Urinary bladder (tissue), 4 donors: ENCODE data around the gene GOLGA3. TPM values are rescaled to one million over a fixed set of nuclear protein-coding genes. Genes with fewer than 3 reads are reported as not detected.
"Not testable (repeated sequence)": the region's sequence is repeated elsewhere in the genome, so short reads cannot be mapped to it uniquely, and the experiment has no call there.

Experiments used
- DNase-seq: peaks from one replicate; pipeline ENCODE4 v3.0.0-alpha.2; 2015; ENCODE audit errors: extremely low spot score
- H3K27ac ChIP-seq: one replicate; pipeline ENCODE4 v1.5.1; 2013; ENCODE audit warnings: low read depth, mild to moderate bottlenecking, moderate library complexity
- H3K36me3 ChIP-seq: one replicate; pipeline ENCODE4 v1.6.1; 2013; ENCODE audit warnings: mild to moderate bottlenecking, moderate library complexity; ENCODE audit not compliant: insufficient read depth
- H3K4me1 ChIP-seq: one replicate; pipeline ENCODE4 v1.6.1; 2013; ENCODE audit warnings: mild to moderate bottlenecking, moderate library complexity; ENCODE audit not compliant: insufficient read depth
- H3K4me3 ChIP-seq: one replicate; pipeline ENCODE4 v1.5.1; 2013; ENCODE audit warnings: low read depth, low read length
- WGBS: extraction: QIAGEN DNeasy Blood & Tissue Kit; methylation state at CpG from one replicate; pipeline ENCODE4 v1.1.7; 2013; 5-methylcytosine and 5-hydroxymethylcytosine counted together
- polyA plus RNA-seq: library from polyadenylated mRNA; stranded (reverse); fragments of 200-250 nt; gene quantifications from one replicate; pipeline ENCODE4 v1.2.3, GENCODE V29; 2013
- total RNA-seq: library from RNA; depleted of rRNA; stranded (reverse); fragments of >200 nt; gene quantifications from one replicate; pipeline ENCODE4 v1.2.3, GENCODE V29; 2014
- donor health status: healthy with polysubstance abuse.
- donor health status: healthy.

Gene GOLGA3, protein sequence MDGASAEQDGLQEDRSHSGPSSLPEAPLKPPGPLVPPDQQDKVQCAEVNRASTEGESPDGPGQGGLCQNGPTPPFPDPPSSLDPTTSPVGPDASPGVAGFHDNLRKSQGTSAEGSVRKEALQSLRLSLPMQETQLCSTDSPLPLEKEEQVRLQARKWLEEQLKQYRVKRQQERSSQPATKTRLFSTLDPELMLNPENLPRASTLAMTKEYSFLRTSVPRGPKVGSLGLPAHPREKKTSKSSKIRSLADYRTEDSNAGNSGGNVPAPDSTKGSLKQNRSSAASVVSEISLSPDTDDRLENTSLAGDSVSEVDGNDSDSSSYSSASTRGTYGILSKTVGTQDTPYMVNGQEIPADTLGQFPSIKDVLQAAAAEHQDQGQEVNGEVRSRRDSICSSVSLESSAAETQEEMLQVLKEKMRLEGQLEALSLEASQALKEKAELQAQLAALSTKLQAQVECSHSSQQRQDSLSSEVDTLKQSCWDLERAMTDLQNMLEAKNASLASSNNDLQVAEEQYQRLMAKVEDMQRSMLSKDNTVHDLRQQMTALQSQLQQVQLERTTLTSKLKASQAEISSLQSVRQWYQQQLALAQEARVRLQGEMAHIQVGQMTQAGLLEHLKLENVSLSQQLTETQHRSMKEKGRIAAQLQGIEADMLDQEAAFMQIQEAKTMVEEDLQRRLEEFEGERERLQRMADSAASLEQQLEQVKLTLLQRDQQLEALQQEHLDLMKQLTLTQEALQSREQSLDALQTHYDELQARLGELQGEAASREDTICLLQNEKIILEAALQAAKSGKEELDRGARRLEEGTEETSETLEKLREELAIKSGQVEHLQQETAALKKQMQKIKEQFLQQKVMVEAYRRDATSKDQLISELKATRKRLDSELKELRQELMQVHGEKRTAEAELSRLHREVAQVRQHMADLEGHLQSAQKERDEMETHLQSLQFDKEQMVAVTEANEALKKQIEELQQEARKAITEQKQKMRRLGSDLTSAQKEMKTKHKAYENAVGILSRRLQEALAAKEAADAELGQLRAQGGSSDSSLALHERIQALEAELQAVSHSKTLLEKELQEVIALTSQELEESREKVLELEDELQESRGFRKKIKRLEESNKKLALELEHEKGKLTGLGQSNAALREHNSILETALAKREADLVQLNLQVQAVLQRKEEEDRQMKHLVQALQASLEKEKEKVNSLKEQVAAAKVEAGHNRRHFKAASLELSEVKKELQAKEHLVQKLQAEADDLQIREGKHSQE (N-terminal part only)
- total RNA-seq, result 64.4 TPM
- 22.5 TPM for polyA plus RNA-seq

DNA sequence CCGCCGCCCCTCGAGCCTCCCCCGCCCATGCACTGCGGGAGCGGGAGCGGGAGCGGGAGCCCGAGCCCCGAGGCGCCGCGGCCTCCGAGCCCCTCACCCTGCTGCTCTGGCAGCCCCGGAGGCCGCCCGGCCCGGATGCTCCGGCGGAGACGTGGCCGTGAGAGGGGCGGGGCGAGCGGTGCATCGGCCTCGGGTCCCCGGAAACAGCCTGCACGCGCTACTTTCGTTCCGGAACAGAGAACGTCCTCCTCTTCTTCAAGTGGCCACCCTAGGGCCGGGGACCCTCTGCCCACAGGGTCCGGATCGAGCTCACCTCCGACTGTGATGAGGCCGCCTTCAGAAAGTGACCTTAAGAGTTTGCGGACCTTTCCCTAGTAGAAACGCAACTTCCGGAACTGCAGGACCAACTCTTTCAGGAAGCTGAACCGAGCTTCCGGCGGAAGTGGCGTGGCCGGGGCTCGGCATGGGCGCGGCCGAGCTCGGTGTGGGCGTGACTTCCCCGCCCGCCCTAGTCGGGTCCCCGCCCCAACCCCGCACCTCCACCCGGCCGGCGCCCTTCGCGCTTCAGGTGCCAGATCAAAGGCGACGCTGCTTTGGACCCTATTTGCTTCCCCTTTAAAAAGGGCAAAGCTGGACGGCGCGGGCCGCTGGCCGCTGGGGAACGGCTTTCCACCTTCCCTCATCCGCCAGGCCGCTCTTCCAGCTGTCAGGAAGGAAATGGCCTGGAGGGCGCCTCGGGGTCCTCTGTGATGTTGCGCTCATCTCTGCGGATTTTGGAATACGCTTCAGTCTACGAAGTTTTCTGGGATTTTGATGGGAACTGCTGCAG is at the start of gene GOLGA3:
GOLGA3 (minus strand) TSS at position 164 of the 829 bp plus-strand sequence. CDS start 6,741 bp downstream, outside the sequence.
- H3K4me1 ChIP-seq, result no peaks in the 10 kb centered on the region
- peak; percentile 76 for DNase-seq
- H3K4me3 ChIP-seq, result peak within 1 kb of the TSS; percentile 92
- 3% methylated on average over 78 of the region's 78 CpGs for WGBS
- peak within 1 kb of the TSS; percentile 98 for H3K27ac ChIP-seq
- peaks cover 2% of the 10 kb centered on the region for H3K36me3 ChIP-seq

DNA sequence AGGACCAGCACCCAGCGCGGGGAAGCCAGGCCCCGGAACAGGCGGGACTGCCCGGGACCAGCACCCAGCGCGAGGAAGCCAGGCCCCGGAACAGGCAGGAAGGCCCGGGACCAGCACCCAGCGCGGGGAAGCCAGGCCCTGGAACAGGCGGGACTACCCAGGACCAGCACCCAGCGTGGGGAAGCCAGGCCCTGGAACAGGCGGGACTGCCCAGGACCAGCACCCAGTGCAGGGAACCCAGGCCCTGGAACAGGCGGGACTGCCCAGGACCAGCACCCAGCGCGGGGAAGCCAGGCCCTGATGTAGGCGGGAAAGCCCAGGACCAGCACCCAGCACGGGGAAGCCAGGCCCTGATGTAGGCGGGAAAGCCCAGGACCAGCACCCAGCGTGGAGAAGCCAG is 46.0 kb upstream of the GOLGA3 start:
- DNase-seq, H3K4me3 ChIP-seq, H3K4me1 ChIP-seq, H3K27ac ChIP-seq, H3K36me3 ChIP-seq: not testable (repeated sequence)
- 95% methylated on average over 21 of the region's 21 CpGs for WGBS

DNA sequence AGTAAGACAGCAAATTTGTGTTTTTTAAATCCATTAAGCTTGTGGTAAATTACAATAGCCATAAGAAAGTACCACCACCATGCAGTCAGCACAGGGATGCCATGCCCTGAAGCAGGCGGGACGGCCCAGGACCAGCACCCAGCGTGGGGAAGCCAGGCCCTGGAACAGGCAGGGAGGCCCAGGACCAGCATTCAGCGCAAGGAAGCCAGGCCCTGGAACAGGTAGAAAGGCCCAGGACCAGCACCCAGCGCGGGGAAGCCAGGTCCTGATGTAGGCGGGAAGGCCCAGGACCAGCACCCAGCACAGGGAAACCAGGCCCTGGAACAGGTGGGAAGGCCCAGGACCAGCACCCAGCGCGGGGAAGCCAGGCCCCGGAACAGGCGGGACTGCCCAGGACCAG is 45.5 kb upstream of the GOLGA3 start:
- peaks cover 2% of the 10 kb centered on the region for H3K36me3 ChIP-seq
- H3K27ac ChIP-seq, result no peak overlapping the region
- no peak overlapping the region for H3K4me3 ChIP-seq
- DNase-seq, result no peak
- WGBS, result 97% methylated on average over 11 of the region's 11 CpGs
- H3K4me1 ChIP-seq, result no peaks in the 10 kb centered on the region

DNA sequence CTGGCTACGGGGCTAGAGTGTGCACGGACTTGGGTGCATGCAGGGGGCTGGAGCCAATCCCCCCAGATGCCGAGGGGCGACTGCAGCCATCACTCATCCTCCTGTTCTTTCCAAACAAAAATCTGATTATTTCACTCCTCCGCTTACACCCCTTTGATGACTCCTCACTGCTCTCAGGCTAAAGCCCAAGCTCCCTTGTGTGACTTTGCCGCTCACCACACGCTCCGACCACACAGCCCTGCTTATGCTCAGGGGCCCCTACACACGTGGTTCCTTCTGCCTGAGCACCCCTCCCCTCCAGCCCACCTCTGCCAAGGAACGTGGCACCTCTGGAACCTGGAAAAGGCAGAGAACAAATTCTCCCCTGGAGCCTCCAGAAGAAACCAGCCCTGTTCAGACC is 45.1 kb upstream of the GOLGA3 start:
- H3K36me3 ChIP-seq, result peaks cover 2% of the 10 kb centered on the region
- no peak for DNase-seq
- no peaks in the 10 kb centered on the region for H3K4me1 ChIP-seq
- no peak overlapping the region for H3K27ac ChIP-seq
- H3K4me3 ChIP-seq, result no peak overlapping the region
- WGBS, result 91% methylated on average over 10 of the region's 10 CpGs

DNA sequence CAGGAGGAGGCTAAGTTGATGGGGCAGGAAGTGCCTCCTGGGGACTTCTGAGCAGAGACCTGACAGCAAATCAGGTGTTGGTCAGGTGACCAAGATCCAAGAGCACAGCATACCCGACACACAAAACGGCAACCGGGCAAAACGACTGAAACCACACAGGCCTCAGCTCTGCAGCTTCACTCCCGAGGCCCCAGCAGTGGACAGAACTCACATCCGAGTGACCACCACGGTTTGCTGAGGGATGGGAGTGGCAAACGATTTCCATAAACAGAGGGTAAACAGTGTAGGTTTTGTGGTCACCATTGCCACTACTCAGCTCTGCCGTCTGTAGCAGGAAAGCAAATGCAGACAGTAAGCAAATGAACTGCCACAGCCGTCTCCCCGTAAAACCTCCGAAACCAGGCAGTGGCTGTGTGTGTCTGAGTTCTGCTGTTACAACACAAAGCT is 44.3 kb upstream of the GOLGA3 start:
- Histone ChIP-seq H3K4me3 (no peak overlapping the region), H3K36me3 (peaks cover 2% of the 10 kb centered on the region), H3K4me1 (no peaks in the 10 kb centered on the region), H3K27ac (no peak overlapping the region)
- WGBS, result 75% methylated on average over 12 of the region's 12 CpGs
- DNase-seq, result no peak

DNA sequence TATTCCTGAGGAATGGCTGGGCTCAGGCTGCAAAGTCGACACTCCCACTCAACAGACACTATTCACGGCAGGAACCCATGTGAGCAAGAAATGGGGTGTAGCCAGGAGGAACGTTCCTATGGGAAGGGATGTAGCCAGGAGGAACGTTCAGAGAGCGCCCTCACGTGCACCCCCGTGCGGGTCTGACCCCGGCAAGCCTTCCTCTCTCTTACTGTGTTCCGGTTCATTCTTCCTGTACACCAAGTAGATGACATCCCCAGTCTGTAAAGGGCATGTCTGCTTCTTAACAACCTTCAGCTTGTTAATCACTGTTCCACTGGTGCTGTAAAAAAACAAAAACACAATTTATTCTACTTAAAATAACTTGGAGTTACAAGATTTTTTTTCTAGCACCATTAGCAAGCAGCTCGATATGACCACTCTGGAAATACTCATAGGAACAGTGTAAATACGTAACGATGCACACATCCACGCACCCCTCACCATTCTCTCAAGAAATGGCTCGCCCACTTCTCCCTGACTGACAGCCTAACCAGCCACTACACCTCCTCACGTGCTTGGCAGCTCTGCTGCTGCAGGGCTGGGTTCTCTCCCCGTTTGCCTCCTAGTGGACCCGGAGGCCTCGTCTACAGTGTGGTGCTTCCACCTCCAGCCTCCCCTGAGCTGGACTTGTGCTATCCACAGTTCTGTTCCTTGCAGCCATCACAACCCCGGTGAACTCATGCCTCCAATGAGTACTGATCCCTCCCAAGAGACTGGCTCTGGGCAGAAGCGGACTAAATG is 43.6 kb upstream of the GOLGA3 start:
- WGBS, result 92% methylated on average over 21 of the region's 21 CpGs
- H3K36me3 ChIP-seq, result peaks cover 2% of the 10 kb centered on the region
- no peak overlapping the region for H3K27ac ChIP-seq
- no peak for DNase-seq
- H3K4me3 ChIP-seq, result no peak overlapping the region
- no peaks in the 10 kb centered on the region for H3K4me1 ChIP-seq

DNA sequence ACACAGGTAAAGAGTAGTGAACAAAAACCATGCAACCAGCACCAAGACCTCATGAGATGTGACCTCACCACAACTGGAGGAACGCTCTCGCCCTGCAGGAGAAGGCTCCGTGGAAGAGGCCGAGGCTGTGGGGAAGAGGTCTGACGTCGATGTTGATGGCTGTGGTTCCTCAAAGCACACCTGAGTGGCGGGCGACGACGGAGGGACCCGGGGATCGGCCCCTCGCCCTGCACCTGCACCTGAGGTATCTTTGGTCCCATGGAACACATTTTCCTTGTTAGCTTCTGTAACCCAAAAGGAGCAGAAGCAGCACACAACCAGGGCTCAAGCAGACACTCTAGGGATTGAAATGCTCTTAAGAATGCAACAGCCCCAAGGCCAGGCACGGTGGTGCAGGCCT is 40.9 kb upstream of the GOLGA3 start:
- no peak overlapping the region for H3K4me3 ChIP-seq
- no peak for DNase-seq
- H3K27ac ChIP-seq, result no peak overlapping the region
- H3K4me1 ChIP-seq, result no peaks in the 10 kb centered on the region
- WGBS, result 94% methylated on average over 14 of the region's 14 CpGs
- H3K36me3 ChIP-seq, result peaks cover 2% of the 10 kb centered on the region

DNA sequence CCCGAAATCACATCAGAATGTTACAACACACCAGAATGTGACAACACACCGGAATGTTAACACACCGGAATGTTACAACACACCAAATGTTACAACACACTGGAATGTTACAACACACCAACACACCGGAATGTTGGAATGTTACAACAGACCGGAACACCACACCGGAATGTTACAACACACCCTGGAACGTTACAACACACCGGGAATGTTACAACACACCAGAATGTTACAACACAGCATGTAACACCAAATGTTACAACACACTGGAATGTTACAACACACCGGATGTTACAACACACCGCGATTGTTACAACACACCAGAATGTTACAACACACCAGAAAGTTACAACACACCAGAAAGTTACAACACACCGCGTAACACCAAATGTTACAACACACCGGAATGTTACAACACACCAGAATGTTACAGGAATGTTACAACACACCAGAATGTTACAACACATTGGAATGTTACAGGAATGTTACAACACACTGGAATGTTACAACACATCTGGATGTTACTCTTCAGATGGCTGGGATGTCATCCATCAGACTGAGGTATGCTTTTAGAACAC is 37.7 kb upstream of the GOLGA3 start:
- Histone ChIP-seq H3K4me1 (no peaks in the 10 kb centered on the region), H3K4me3 (no peak overlapping the region), H3K36me3 (no peaks in the 10 kb centered on the region), H3K27ac (no peak overlapping the region)
- no peak for DNase-seq
- WGBS, result 86% methylated on average over 14 of the region's 14 CpGs

DNA sequence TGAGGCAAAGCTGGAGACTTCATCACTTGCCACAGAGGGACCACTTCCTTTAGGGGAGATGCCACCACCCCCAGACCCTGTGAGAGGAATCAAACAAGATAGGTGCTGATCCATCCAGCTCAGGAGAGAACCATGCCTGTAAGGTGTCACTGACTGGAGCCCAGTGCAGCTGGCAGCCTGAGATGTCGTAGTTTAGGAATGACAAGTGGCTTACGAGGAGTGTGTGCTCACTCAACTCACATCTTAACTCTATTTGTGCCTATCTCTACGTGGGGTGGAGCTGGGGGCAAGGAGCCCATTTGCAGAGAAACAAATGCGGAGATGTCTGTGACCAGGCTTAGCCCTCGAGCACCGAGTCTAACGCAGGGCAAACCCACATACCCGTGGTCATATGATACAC is 32.9 kb upstream of the GOLGA3 start:
- H3K27ac ChIP-seq, result no peak overlapping the region
- H3K36me3 ChIP-seq, result peaks cover 5% of the 10 kb centered on the region
- no peak overlapping the region for H3K4me3 ChIP-seq
- whole genome bisulfite sequencing, result 94% methylated on average over 8 of the region's 8 CpGs
- no peaks in the 10 kb centered on the region for H3K4me1 ChIP-seq
- DNase-seq, result no peak

DNA sequence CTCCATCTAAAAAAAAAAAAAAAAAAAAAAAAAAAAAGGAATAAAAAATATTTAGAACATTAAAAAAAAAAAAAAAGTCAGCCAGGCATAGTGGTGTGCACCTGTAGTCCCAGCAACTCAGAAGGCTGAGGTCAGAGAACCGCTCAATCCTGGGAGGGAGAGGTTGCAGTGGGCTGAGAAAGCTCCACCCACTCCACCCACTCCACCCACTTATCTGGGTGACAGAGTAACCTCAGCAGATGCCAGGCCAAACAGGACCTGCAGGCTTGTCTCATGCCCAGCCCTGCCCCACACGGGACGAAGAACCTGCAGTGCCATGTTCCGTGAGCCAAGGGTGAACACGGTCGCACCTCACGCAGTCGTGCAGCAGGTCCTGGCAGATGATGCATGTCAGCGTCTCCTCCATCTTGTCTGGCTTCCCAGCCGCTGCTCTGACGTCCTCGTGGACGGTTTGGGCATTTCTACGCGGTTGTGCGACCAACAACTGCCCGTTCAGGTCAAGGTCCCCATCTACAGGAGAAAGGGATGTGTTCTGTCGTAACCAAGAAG is 30.1 kb upstream of the GOLGA3 start:
- no peak for DNase-seq
- Histone ChIP-seq H3K27ac (peak overlapping the region; percentile 34), H3K36me3 (peaks cover 9% of the 10 kb centered on the region), H3K4me3 (no peak overlapping the region), H3K4me1 (no peaks in the 10 kb centered on the region)
- 88% methylated on average over 18 of the region's 18 CpGs for WGBS

DNA sequence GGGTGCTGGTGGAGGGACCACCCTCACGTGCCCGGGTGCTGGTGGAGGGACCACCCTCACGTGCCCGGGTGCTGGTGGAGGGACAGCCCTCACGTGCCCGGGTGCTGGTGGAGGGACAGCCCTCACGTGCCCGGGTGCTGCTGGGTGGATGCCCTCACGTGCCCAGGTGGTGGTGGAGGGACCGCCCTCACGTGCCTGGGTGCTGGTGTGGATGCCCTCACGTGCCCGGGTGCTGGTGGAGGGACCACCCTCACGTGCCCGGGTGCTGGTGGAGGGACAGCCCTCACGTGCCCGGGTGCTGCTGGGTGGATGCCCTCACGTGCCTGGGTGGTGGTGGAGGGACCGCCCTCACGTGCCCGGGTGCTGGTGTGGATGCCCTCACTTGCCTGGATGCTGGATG is 28.4 kb upstream of the GOLGA3 start:
- H3K4me3 ChIP-seq, H3K4me1 ChIP-seq, DNase-seq, H3K27ac ChIP-seq, H3K36me3 ChIP-seq: not testable (repeated sequence)
- WGBS, result 96% methylated on average over 21 of the region's 21 CpGs

DNA sequence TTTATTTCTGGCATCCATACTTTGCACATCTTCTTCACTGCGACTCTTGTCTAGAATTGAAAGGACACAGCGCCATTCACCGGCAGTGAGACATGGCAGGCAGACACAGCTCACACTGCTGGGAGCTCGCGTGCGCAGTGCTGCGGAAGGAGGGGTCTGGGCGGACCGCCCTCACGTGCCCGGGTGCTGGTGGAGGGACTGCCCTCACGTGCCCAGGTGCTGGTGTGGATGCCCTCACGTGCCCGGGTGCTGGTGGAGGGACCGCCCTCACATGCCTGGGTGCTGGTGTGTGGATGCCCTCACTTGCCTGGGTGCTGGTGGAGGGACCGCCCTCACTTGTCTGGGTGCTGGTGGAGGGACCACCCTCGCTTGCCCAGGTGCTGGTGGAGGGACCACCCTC is 27.9 kb upstream of the GOLGA3 start:
- no peaks in the 10 kb centered on the region for H3K4me1 ChIP-seq
- no peak overlapping the region for H3K27ac ChIP-seq
- WGBS, result 98% methylated on average over 17 of the region's 17 CpGs
- H3K4me3 ChIP-seq, result no peak overlapping the region
- no peak for DNase-seq
- H3K36me3 ChIP-seq, result peaks cover 9% of the 10 kb centered on the region
